HG03439 (cell line): ENCODE data around the gene LPO.
A peak's percentile ranks its signal among the peaks of the same experiment; 100 is the strongest.

Experiments
- ATAC-seq: cut with Tn5 transposase; IDR thresholded peaks from one replicate; pipeline ENCODE4 v1.9.1; 2021; ENCODE audit warnings: mild to moderate bottlenecking, moderate library complexity; ENCODE audit not compliant: unreplicated experiment

The LPO gene

GRCh38 chr17:58228679-58229078 lies 9.7 kb upstream of the LPO start:
- ATAC-seq, result no peak

DNA sequence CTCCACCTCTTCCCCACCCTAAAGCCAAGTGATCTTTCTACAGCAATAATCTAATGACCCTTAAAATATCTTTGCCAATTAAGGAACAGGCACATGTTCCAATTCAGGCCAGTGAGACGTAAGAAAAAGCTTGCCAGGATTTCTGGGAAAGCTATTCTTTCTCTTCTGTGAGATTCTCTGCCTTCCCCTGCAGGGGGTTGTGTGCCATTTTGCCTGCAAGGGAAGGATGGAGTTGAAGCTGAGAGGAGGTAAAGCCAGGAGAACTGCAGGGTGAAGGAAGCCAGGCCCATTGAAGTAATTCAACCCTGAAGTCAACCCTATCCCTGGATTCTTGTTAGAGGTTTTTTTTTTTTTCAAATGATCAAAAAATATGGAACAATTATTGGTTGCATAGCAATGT lies 9.0 kb upstream of the LPO start:
- no peak for ATAC-seq

GRCh38 chr17:58229881-58230280 lies 8.5 kb upstream of the LPO start:
- no peak for ATAC-seq

GRCh38 chr17:58231641-58232040 lies 6.7 kb upstream of the LPO start:
- ATAC-seq, result no peak

- peak; percentile 66 for ATAC-seq
Measured at GRCh38 chr17:58232707-58233156, 5.7 kb upstream of the LPO start.

GRCh38 chr17:58233543-58233942 lies 4.8 kb upstream of the LPO start:
- no peak for ATAC-seq

DNA sequence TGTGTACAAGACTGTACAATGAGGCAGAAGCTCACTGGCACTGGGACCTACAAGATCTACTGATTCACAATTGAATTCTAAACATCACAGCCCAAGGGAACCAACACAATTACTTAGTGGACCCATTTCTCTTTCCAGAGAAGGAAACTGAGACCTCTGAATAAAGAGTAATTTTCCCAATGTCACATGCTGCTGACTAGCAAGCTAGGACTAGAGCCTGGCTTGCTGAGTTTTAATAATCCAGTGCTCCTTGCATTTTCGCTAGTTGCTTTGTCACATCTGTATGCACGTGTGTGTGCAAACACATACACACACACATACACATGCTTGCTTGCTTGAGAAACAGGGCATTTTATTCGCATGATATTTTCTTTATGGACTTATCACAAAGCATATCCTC lies 3.9 kb upstream of the LPO start:
- no peak for ATAC-seq

- ATAC-seq, result no peak
Measured at GRCh38 chr17:58235821-58236220, 2.6 kb upstream of the LPO start.

DNA sequence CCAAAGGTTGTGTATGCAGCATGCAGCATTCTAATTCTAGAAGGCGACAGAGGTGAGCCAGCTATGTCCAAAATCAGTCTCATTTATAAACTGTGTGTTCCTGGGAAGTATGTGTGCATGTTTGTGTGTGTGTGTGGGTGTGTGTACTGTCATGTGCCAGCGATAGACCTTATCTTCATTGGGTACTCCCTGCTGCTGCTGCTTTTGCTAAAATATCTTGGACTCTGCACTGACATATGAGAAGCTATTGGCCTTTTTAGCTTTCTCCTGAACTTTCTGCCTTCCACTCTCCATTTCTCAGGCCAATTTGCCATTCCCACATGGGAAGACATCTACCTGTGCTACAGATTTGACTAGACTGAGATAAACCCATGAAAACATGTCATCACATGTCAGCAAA lies 2.0 kb upstream of the LPO start:
- ATAC-seq, result no peak

- ATAC-seq, result no peak
Measured at GRCh38 chr17:58239987-58240386, 1.6 kb downstream of the LPO start.

- no peak for ATAC-seq
Measured at GRCh38 chr17:58242171-58242784, 3.9 kb downstream of the LPO start.

- ATAC-seq, result no peak
Measured at GRCh38 chr17:58244963-58245362, 6.6 kb downstream of the LPO start.

DNA sequence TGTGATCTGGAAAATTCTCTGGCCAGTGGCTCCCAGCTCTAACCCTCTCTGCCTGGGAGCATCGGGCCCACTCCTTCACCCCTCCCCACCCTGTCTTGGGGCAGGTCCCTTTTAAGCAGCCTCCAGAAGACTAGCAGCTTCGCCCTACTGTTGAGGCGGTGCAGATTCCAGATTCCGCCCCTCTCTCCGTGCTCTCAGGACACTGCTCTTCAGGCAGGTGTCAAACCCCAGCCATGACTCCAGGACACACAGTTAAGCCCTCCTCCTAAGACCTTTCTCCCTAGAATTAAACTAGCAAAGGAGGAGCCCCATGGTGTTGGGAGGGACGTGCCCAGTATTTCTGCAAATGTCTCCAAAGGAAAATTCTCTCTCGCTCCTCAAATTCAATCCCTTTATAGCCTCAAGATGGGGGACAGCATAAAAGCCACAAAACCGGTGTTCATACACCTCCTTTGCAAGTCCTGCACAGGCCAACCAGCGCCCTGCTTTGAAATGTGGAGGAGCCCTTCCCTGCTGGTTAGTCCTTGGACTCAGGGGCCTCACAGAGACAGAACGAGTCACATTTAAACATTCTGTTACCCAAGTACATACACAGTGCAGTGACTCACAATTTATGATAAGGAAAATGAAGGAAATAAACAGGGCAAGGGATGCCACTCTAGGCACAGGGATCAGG lies 7.2 kb downstream of the LPO start:
- ATAC-seq, result no peak

DNA sequence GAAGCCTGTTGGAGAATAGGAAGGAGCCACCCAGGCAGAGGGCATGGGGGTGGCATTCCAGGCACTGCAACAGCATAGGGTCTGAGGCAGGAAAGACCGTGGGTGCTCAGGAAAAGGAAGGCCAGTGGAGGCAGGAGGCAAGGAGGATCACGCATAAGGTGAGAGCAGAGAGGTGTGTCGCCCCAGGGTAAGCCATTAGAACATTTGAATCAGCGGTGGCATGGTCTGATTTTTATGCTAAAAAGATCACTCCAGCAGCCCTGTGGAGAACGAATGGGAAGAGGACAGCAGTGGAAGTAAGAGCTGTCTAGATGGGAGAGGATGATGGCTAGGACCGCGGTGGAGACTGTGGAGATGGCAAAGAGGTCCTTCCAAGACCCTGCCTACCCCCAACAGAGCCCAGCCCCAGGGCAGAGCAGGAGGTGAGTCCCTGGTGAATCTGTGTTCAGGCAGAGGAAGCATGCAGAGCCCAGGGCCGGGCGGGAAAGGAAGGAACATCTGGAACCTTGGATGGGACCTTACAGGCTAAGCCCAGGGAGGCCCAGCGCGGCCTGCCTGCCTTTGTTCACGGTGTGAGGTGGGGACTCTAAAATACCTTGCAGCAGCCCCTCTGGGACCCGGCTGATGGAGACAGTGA lies 7.8 kb downstream of the LPO start:
- no peak for ATAC-seq

DNA sequence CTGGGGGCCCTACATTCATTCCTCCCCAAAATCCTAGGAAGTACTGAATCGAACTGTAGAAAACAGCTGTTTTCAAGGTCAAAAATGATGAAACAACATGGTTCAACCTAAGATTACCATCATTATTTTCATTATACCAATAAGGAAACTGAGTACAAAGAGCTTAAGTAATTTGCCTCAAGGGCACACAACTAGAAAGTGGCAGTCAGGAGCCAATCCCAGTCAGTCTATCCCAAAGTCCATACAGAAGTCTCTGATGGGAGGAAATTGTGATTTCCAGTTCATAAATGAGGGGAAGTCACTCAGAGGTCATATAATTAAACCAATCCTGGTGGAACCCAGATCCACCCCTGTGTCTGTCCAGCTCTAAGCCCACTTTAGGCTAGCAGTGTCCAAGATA lies 8.4 kb downstream of the LPO start:
- ATAC-seq, result no peak

DNA sequence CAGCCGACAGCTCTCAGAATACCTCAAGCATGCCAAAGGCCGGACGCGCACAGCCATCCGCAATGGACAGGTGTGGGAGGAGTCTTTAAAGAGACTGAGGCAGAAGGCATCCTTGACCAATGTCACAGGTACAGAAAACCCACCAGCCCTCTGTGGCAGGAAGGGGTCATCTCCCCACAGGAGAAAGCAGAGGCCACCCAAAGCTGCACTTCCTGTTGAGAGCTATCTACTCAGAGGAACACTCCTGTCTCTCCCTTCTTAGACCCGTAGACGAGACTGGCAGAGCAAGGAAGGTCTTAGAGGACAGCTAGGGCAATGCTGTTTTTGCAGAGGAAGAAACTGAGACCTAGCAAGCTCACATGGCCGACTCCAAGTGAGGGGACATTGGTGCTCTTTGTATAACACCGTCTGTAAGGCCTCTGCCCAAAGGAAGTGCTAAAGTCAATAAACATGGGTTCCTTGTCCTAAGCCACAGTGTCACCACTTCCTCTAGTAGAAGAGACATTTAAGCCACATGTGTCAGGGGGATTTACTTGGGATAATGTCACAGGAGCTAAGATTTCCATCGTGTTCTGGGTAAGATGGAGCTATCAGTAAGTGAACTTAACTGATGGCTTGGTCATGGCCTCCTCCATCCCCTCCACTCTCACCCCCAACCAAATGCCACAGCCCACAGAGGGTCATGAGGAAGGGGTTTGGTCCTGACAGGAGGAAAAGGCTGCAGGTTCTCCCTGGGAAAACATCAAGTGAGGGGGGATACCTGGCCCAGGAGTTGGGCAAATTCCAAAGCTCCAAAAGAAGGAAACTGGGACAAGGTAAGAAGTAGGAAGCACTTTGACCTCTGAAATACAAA lies 9.4 kb downstream of the LPO start:
- no peak for ATAC-seq

GRCh38 chr17:58248955-58249269 lies 10.5 kb downstream of the LPO start:
- ATAC-seq, result no peak

DNA sequence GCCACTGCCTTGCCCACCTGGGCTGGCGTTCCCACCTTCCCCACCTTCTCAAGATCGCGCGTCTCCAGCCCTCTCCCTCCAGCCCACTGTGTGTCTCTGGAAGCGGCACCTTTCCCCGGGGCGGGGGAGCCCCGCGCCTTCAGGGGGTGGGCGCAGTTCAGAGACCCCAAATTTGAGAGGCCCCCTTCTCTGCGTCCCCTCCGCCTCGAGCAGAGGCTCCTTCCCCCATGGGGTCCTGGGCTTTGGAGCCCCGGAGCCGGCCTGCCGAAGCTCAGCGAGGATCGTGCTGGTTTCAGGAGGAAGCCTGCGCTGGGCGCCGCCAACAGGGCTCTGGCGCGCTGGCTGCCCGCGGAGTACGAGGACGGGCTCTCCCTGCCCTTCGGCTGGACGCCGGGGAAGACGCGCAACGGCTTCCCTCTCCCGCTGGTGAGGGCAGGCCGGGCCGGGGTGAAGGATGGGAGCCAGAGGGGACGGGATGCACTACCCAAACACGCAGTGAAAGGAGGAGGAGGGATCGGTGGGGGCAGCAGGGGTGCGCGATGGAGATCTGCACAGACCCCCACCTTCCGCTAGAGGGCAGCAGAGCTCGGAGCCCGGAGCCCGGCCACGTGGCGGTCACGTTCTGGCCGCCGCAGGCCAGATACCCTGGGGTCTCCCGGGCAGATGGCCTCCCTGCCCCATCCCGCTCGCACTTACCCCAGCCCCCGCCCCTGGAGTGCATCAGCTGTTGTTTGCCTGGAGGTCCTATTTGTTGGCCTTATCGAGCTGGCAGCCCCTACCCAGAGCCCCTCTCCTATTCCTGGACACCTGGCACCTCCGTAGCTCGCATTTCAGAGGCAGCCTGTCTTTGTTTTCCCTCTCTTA lies 11.1 kb downstream of the LPO start:
- ATAC-seq, result no peak

DNA sequence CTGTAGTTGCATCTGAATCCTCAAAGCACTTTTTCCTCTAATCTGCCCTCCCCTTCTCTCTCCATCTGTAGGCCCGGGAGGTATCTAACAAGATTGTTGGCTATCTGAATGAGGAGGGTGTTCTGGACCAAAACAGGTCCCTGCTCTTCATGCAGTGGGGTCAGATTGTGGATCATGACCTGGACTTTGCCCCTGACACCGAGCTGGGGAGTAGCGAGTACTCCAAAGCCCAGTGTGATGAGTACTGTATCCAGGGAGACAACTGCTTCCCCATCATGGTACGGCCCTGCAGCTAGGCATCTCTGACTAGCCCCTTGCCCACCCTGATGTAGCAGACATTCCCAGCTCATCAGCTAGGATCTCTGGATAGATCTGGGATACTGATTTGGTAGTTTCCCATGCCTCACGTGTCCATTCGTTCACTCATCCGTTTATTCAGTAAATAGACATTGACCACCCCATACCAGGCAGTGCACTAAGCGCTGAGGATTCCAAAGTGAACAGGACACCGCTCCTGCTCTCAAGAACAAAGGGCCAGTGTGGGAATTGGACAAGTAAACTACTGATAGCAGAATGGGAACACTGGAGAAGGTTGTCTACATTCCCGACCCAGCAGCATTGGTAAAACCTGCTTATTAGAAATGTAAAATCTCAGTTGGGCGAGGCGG lies 12.1 kb downstream of the LPO start:
- ATAC-seq, result no peak

- ATAC-seq, result no peak
Measured at GRCh38 chr17:58252141-58252540, 13.8 kb downstream of the LPO start.
